ENCODE results near the gene PIK3R4.

- no peak for TF ChIP-seq CTCF (IDR thresholded peaks at IDR 0.05 in 4 of 5, conservative IDR thresholded peaks at IDR 0.05 in 1 of 5)
- TF ChIP-seq POLR2A (IDR thresholded peaks at IDR 0.05), result no peak
Measured at GRCh38 chr3:130677343-130677742, 69.3 kb downstream of the PIK3R4 start.
